PFSK-1 (cell line): ENCODE measurements around the gene KDM6A.

Source experiments
- FOXP2 ChIP-seq: optimal IDR thresholded peaks from 2 replicates; pipeline ENCODE3; 2011; ENCODE audit warnings: borderline replicate concordance, control low read depth, inconsistent platforms; ENCODE audit not compliant: insufficient read depth; ENCODE audit errors: extremely low read length, extremely low read depth
- POLR2AphosphoS5 ChIP-seq: IDR thresholded peaks from 2 replicates; pipeline ENCODE4 v1.6.1; 2012; ENCODE audit warnings: low read depth, mild to moderate bottlenecking, control low read depth, low read length, moderate library complexity
- REST ChIP-seq, 2 experiments: IDR thresholded peaks; 2 replicates each; pipeline versions ENCODE4 v1.6.1 to v1.8.0; 2011 to 2012; ENCODE audit warnings: low read depth in 2 of 2, low read length in 2 of 2, control low read depth in 1 of 2, inconsistent platforms in 1 of 2, mild to moderate bottlenecking in 1 of 2, moderate library complexity in 1 of 2; ENCODE audit not compliant: insufficient read depth in 1 of 2
- SIN3A ChIP-seq: IDR thresholded peaks from 2 replicates; pipeline ENCODE4 v1.6.1; 2012; ENCODE audit warnings: mild to moderate bottlenecking, low read length, moderate library complexity, borderline replicate concordance; ENCODE audit not compliant: insufficient read depth
- TAF1 ChIP-seq: IDR thresholded peaks from 2 replicates; pipeline ENCODE4 v1.6.1; 2012; ENCODE audit warnings: low read length, control low read depth, borderline replicate concordance; ENCODE audit not compliant: insufficient read depth

Gene KDM6A

GRCh38 chrX:45157647-45158046 lies 284.7 kb downstream of the KDM6A start:
- no peak for TF ChIP-seq POLR2AphosphoS5
- no peak for TF ChIP-seq SIN3A
- TF ChIP-seq FOXP2, result no peak
- no peak for TF ChIP-seq TAF1
- no peak for TF ChIP-seq REST (IDR thresholded peaks at IDR 0.05; ENCODE audit: insufficient read depth in 1 of 2, low read depth in 2 of 2, low read length in 2 of 2)
